Measurements from ENCODE around the gene HSPG2. TPM values are rescaled to one million over a fixed set of nuclear protein-coding genes. Genes with fewer than 3 reads are reported as not detected.

HSPG2 gene
- total and polyA plus RNA-seq, 9 of the 15 experiments (the other 6 are each of a cell fraction or from before 2014, with no cell fraction given), result 0.14 to 160 (median 15.7) TPM

- TF ChIP-seq, protein P1, sequence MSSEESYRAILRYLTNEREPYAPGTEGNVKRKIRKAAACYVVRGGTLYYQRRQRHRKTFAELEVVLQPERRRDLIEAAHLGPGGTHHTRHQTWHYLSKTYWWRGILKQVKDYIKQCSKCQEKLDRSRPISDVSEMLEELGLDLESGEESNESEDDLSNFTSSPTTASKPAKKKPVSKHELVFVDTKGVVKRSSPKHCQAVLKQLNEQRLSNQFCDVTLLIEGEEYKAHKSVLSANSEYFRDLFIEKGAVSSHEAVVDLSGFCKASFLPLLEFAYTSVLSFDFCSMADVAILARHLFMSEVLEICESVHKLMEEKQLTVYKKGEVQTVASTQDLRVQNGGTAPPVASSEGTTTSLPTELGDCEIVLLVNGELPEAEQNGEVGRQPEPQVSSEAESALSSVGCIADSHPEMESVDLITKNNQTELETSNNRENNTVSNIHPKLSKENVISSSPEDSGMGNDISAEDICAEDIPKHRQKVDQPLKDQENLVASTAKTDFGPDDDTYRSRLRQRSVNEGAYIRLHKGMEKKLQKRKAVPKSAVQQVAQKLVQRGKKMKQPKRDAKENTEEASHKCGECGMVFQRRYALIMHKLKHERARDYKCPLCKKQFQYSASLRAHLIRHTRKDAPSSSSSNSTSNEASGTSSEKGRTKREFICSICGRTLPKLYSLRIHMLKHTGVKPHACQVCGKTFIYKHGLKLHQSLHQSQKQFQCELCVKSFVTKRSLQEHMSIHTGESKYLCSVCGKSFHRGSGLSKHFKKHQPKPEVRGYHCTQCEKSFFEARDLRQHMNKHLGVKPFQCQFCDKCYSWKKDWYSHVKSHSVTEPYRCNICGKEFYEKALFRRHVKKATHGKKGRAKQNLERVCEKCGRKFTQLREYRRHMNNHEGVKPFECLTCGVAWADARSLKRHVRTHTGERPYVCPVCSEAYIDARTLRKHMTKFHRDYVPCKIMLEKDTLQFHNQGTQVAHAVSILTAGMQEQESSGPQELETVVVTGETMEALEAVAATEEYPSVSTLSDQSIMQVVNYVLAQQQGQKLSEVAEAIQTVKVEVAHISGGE (CRISPR knock-in tag; IDR thresholded peaks at IDR 0.05), result peak in 1 of 3 experiments; percentile 25; a peak in 1 of 6 replicates
- TF ChIP-seq CXXC5 (CRISPR knock-in tag; IDR thresholded peaks at IDR 0.05) (peak; percentile 72), MBD2 (IDR thresholded peaks at IDR 0.05; ENCODE audit: borderline replicate concordance, low read depth) (0 out of 2 replicates have a peak, but pooled peaks have one; percentile 9), PURB (CRISPR knock-in tag; IDR thresholded peaks at IDR 0.05; ENCODE audit: low read depth) (no peak), SMARCA4 (IDR thresholded peaks at IDR 0.05) (no peak), NCOR1 (IDR thresholded peaks at IDR 0.05) (no peak), ZNF586 (CRISPR knock-in tag; conservative IDR thresholded peaks at IDR 0.05) (no peak), TOE1 (IDR thresholded peaks at IDR 0.05; ENCODE audit: borderline replicate concordance) (peak; percentile 52; the same call in 1 of the 2 replicates), TOE1 (CRISPR knock-in tag; IDR thresholded peaks at IDR 0.05; ENCODE audit: borderline replicate concordance, low read depth) (no peak), TAF1 (IDR thresholded peaks at IDR 0.05; ENCODE audit: control insufficient read depth, extremely low read depth, insufficient read depth, low read length, severe bottlenecking) (no peak), CTBP1 (IDR thresholded peaks at IDR 0.05; ENCODE audit: borderline replicate concordance) (peak; percentile 28; the same call in 1 of the 2 replicates), ZNF76 (CRISPR knock-in tag; IDR thresholded peaks at IDR 0.05; ENCODE audit: borderline replicate concordance) (0 out of 2 replicates have a peak, but pooled peaks have one; percentile 40), MAZ (CRISPR knock-in tag; conservative IDR thresholded peaks at IDR 0.05 in 1 of 2, IDR thresholded peaks at IDR 0.05 in 1 of 2) (no peak), NR2C2 (CRISPR knock-in tag; IDR thresholded peaks at IDR 0.05) (no peak), NR2C2 (tag; IDR thresholded peaks at IDR 0.05) (peak; percentile 29; the same call in 1 of the 2 replicates)
- TF ChIP-seq, protein P2, sequence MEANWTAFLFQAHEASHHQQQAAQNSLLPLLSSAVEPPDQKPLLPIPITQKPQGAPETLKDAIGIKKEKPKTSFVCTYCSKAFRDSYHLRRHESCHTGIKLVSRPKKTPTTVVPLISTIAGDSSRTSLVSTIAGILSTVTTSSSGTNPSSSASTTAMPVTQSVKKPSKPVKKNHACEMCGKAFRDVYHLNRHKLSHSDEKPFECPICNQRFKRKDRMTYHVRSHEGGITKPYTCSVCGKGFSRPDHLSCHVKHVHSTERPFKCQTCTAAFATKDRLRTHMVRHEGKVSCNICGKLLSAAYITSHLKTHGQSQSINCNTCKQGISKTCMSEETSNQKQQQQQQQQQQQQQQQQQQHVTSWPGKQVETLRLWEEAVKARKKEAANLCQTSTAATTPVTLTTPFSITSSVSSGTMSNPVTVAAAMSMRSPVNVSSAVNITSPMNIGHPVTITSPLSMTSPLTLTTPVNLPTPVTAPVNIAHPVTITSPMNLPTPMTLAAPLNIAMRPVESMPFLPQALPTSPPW (CRISPR knock-in tag; IDR thresholded peaks at IDR 0.05), result peak; percentile 54
- TF ChIP-seq, protein P3, sequence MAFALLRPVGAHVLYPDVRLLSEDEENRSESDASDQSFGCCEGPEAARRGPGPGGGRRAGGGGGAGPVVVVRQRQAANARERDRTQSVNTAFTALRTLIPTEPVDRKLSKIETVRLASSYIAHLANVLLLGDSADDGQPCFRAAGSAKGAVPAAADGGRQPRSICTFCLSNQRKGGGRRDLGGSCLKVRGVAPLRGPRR (CRISPR knock-in tag; IDR thresholded peaks at IDR 0.05), result 0 out of 2 replicates have a peak, but pooled peaks have one; percentile 27
- TF ChIP-seq, protein P4, sequence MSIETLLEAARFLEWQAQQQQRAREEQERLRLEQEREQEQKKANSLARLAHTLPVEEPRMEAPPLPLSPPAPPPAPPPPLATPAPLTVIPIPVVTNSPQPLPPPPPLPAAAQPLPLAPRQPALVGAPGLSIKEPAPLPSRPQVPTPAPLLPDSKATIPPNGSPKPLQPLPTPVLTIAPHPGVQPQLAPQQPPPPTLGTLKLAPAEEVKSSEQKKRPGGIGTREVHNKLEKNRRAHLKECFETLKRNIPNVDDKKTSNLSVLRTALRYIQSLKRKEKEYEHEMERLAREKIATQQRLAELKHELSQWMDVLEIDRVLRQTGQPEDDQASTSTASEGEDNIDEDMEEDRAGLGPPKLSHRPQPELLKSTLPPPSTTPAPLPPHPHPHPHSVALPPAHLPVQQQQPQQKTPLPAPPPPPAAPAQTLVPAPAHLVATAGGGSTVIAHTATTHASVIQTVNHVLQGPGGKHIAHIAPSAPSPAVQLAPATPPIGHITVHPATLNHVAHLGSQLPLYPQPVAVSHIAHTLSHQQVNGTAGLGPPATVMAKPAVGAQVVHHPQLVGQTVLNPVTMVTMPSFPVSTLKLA (conservative IDR thresholded peaks at IDR 0.05), result peak in 1 of 2 experiments; percentile 81
Measured at GRCh38 chr1:21896652-21897532, 40.2 kb downstream of the HSPG2 start (continued).
